Fibroblast of upper back skin (primary cell): ENCODE results near the gene KCNH3.
A peak's percentile ranks its signal among the peaks of the same experiment; 100 is the strongest.
"Not testable (repeated sequence)": the region's sequence is repeated elsewhere in the genome, so short reads cannot be mapped to it uniquely, and the experiment has no call there.

Source experiments
- DNase-seq: peaks from one replicate; pipeline ENCODE4 v3.0.0-alpha.2; 2013

KCNH3 gene

GRCh38 chr12:49529414-49529813 is 9.4 kb upstream of the KCNH3 start:
- DNase-seq = no peak

GRCh38 chr12:49531745-49532144 is 7.1 kb upstream of the KCNH3 start:
- DNase-seq = no peak

GRCh38 chr12:49533331-49533730 is 5.5 kb upstream of the KCNH3 start:
- DNase-seq = no peak

- DNase-seq = not testable (repeated sequence)
Measured at GRCh38 chr12:49534122-49534521, 4.7 kb upstream of the KCNH3 start.

- no peak for DNase-seq
Measured at GRCh38 chr12:49534731-49535278, 4.0 kb upstream of the KCNH3 start.

GRCh38 chr12:49535921-49536525 is 2.8 kb upstream of the KCNH3 start:
- DNase-seq = peak; percentile 16

GRCh38 chr12:49536526-49537071 is 2.2 kb upstream of the KCNH3 start:
- no peak for DNase-seq

GRCh38 chr12:49537231-49537751 is 1.5 kb upstream of the KCNH3 start:
- no peak for DNase-seq

GRCh38 chr12:49537752-49538509 is 899 bp upstream of the KCNH3 start:
- DNase-seq = no peak

- DNase-seq = no peak
Measured at GRCh38 chr12:49539406-49540228, 787 bp downstream of the KCNH3 start.

- DNase-seq = no peak
Measured at GRCh38 chr12:49540229-49541139, 1.7 kb downstream of the KCNH3 start.

GRCh38 chr12:49541140-49541861 is 2.5 kb downstream of the KCNH3 start:
- DNase-seq = no peak

- DNase-seq = no peak
Measured at GRCh38 chr12:49541911-49542505, 3.2 kb downstream of the KCNH3 start.

GRCh38 chr12:49542592-49543160 is 3.8 kb downstream of the KCNH3 start:
- DNase-seq = no peak

- no peak for DNase-seq
Measured at GRCh38 chr12:49543221-49543913, 4.5 kb downstream of the KCNH3 start.

- no peak for DNase-seq
Measured at GRCh38 chr12:49543914-49544815, 5.3 kb downstream of the KCNH3 start.

- DNase-seq = no peak
Measured at GRCh38 chr12:49545815-49546214, 7.0 kb downstream of the KCNH3 start.

- DNase-seq = no peak
Measured at GRCh38 chr12:49546481-49546880, 7.7 kb downstream of the KCNH3 start.
